Prostate gland (tissue), 2 donors: ENCODE results near the gene ASB6.

ENCODE experiments used
- POLR2AphosphoS5 ChIP-seq: sonication (generic); formaldehyde crosslinking; IDR thresholded peaks from one replicate; pipeline ENCODE4 v1.6.1; 2017; ENCODE audit warnings: antibody characterized with exemption
- TF ChIP-seq, protein P1 (sequence below), 4 experiments: fragments of 200-600 bp in 2 of 4; fragments of 450-650 bp in 2 of 4; sonication (generic) in 2 of 4; IDR thresholded peaks; 1 replicate in 3 of 4; 2 replicates in 1 of 4; pipeline ENCODE4 v1.5.1; 2016 to 2019; ENCODE audit warnings: antibody characterized with exemption in 4 of 4, mild to moderate bottlenecking in 2 of 4, moderate library complexity in 2 of 4

DNA sequence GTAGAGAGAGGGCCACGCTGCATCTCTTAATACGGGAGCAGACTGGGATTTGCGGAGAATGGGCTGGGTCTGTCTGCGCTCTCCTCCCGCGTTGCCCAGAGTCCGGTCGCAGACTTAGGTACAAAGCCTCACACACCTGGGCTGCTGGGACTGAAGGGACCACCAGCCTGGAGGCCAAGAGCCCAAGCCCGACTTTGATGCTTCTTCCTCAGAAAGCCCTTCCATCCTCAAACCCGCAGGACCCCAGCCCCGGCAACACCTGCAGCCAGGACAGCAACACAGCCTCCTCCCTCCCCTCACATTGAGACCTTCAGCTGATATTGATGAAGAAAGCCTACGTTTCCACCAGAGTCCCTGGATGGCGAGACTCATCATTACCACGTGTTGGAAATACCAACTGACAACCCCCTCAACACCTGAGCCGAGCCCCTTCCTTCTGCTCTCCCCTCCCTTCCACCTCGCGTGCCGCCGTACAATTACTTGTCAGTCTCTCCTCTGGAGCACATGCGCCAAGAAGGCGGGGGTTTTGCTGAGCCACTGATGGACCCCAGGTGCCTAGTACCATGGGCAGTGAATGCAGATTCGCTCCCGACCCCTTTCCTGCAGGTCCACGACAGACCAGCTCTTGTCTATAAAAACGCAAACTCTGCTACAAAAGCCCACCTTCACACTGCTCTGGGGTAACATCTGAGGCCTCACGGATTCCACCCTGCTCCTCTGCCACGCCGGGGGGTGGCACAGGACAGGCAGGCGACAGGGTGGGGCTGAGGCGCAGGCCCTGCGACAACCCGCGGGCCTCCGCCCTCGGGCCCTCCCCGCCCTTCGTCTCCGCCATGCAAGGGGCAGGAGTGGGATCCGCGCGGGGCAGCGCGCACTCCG lies 841 bp downstream of the ASB6 start:
- TF ChIP-seq POLR2AphosphoS5: no peak
- TF ChIP-seq, protein P1, sequence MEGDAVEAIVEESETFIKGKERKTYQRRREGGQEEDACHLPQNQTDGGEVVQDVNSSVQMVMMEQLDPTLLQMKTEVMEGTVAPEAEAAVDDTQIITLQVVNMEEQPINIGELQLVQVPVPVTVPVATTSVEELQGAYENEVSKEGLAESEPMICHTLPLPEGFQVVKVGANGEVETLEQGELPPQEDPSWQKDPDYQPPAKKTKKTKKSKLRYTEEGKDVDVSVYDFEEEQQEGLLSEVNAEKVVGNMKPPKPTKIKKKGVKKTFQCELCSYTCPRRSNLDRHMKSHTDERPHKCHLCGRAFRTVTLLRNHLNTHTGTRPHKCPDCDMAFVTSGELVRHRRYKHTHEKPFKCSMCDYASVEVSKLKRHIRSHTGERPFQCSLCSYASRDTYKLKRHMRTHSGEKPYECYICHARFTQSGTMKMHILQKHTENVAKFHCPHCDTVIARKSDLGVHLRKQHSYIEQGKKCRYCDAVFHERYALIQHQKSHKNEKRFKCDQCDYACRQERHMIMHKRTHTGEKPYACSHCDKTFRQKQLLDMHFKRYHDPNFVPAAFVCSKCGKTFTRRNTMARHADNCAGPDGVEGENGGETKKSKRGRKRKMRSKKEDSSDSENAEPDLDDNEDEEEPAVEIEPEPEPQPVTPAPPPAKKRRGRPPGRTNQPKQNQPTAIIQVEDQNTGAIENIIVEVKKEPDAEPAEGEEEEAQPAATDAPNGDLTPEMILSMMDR (IDR thresholded peaks at IDR 0.05): no peak
